Measurements from ENCODE around the gene DCAKD.

DNA sequence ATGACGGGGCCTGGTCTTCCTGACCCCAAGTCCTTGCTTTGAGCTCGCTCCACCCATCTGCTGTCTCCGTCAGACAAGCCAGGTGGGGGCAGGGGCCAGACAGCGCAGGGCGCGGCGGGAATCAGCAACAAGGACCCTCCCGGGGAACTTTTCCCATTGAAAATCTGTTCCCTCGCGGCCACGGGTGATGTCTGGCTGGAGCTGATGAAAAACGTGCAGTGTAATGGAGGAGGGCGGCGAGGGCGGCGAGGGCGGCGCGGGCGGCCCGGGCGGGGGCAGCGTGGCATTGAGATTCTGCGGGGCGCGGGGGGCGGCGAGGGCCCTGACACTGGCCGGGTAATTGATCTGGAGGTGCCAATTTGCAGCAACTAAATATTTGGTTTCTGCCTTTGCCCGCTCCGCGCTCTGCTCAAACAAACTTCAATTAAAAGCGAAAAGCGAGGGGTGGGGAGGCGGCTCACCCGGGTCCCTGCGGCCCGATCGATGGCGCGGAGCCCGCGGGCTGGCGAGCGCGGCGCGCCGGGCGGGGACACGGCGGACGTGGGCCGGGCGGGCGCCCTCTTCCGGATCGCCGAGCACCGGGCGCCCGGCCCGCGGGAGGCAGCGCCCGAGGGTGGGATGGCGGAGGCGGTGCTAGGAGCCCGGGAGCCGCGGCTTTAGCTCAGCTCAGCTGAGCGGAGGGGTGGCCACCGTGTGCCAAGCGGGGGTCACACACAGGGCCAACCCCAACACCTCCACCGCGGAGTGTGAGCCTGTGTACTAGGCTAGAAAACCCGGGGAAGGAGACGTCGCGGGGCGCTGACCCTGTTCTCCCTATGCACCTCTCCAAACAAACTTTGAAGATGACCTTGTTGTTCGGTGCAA, 32.4 kb downstream of the DCAKD start:
- TF ChIP-seq, protein P1, sequence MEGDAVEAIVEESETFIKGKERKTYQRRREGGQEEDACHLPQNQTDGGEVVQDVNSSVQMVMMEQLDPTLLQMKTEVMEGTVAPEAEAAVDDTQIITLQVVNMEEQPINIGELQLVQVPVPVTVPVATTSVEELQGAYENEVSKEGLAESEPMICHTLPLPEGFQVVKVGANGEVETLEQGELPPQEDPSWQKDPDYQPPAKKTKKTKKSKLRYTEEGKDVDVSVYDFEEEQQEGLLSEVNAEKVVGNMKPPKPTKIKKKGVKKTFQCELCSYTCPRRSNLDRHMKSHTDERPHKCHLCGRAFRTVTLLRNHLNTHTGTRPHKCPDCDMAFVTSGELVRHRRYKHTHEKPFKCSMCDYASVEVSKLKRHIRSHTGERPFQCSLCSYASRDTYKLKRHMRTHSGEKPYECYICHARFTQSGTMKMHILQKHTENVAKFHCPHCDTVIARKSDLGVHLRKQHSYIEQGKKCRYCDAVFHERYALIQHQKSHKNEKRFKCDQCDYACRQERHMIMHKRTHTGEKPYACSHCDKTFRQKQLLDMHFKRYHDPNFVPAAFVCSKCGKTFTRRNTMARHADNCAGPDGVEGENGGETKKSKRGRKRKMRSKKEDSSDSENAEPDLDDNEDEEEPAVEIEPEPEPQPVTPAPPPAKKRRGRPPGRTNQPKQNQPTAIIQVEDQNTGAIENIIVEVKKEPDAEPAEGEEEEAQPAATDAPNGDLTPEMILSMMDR (IDR thresholded peaks at IDR 0.05; ENCODE audit: low read depth, low read length), result peak; percentile 34
- no peak for TF ChIP-seq MYC (IDR thresholded peaks at IDR 0.05; ENCODE audit: low read depth, low read length)
- TF ChIP-seq POLR2A (IDR thresholded peaks at IDR 0.05; ENCODE audit: extremely low read depth, insufficient read length), result no peak
- TF ChIP-seq MAX (IDR thresholded peaks at IDR 0.05; ENCODE audit: low read depth, low read length), result no peak

Data from NB4 (cell line).